Stomach (tissue), 9 donors: ENCODE measurements around the gene TCOF1. TPM values are rescaled to one million over a fixed set of nuclear protein-coding genes. Genes with fewer than 3 reads are reported as not detected.

Experiments
- DNase-seq, 2 donors: peaks; one replicate each; pipeline versions ENCODE4 v3.0.0 to v3.0.0-alpha.2; 2013 to 2019
- H3K27ac ChIP-seq, 5 donors: fragments of 200-600 bp in 4 of 5; sonication (generic) in 4 of 5; one replicate each; pipeline ENCODE4 v1.5.1; 2013 to 2019; ENCODE audit warnings: mild to moderate bottlenecking in 1 of 5, moderate library complexity in 1 of 5
- H3K27me3 ChIP-seq, 3 donors: fragments of 200-600 bp; sonication (generic); one replicate each; pipeline ENCODE4 v1.5.1; 2017 to 2019; ENCODE audit warnings: mixed run types in 1 of 3
- H3K36me3 ChIP-seq, 4 donors: fragments of 200-600 bp; sonication (generic); 1 replicate in 3 of 4; 2 replicates in 1 of 4; pipeline ENCODE4 v1.5.1; 2016 to 2019
- H3K4me1 ChIP-seq, 4 donors: fragments of 200-600 bp; sonication (generic); one replicate each; pipeline ENCODE4 v1.5.1; 2016 to 2019
- H3K4me3 ChIP-seq, 4 donors: fragments of 200-600 bp; sonication (generic) in 3 of 4; one replicate each; pipeline ENCODE4 v1.5.1; 2016 to 2019; ENCODE audit warnings: mild to moderate bottlenecking in 1 of 4
- H3K9me3 ChIP-seq, 4 donors: fragments of 200-600 bp; sonication (generic); one replicate each; pipeline ENCODE4 v1.5.1; 2016 to 2019
- EP300 ChIP-seq: sonication (generic); formaldehyde crosslinking; IDR thresholded peaks from one replicate; pipeline ENCODE4 v1.6.1; 2017; ENCODE audit warnings: antibody characterized with exemption
- POLR2A ChIP-seq, 4 donors: fragments of 450-650 bp; IDR thresholded peaks; one replicate each; pipeline ENCODE4 v1.6.1; 2016; ENCODE audit warnings: antibody characterized with exemption in 4 of 4, control low read depth in 2 of 4, mild to moderate bottlenecking in 1 of 4, moderate library complexity in 1 of 4
- POLR2AphosphoS5 ChIP-seq, 3 donors: sonication (generic); formaldehyde crosslinking; IDR thresholded peaks; one replicate each; pipeline ENCODE4 v1.6.1; 2016; ENCODE audit warnings: antibody characterized with exemption in 3 of 3
- WGBS, 5 donors: extraction: QIAGEN DNeasy Blood & Tissue Kit in 3 of 5; methylation state at CpG; one replicate each; pipeline versions ENCODE4 v1.1.5 to v1.1.7; 2013 to 2018; 5-methylcytosine and 5-hydroxymethylcytosine counted together
- intact Hi-C: fragments of 100-400 bp; cut with DNase I; formaldehyde crosslinking; loops from one replicate; pipeline ENCODE4 v1.15.1; 2023; ENCODE audit warnings: low total_unique reads
- polyA plus RNA-seq, 3 donors: library from polyadenylated mRNA; stranded (reverse); fragments of 200-250 nt; gene quantifications; one replicate each; pipeline ENCODE4 v1.2.3, GENCODE V29; 2013
- total RNA-seq, 5 donors: library from RNA; depleted of rRNA; stranded (reverse); fragments of >200 nt; gene quantifications; one replicate each; pipeline versions ENCODE4 v1.1.0 to v1.2.3, GENCODE V29; 2014 to 2016
- TF ChIP-seq, protein P1 (sequence below), 7 experiments: fragments of 450-650 bp in 4 of 7; fragments of 200-600 bp in 3 of 7; sonication (generic) in 3 of 7; IDR thresholded peaks; one replicate each; pipeline ENCODE4 v1.5.1; 2016 to 2019; ENCODE audit warnings: antibody characterized with exemption in 7 of 7, control low read depth in 2 of 7, mild to moderate bottlenecking in 1 of 7
- donor health status: healthy with polysubstance abuse.
- donor health status: Bipolar disorder and iron deficiency.
- donor health status: healthy.

Gene TCOF1
- total and polyA plus RNA-seq, 8 donors = 11.7 to 74.1 (median 27.0) TPM

DNA sequence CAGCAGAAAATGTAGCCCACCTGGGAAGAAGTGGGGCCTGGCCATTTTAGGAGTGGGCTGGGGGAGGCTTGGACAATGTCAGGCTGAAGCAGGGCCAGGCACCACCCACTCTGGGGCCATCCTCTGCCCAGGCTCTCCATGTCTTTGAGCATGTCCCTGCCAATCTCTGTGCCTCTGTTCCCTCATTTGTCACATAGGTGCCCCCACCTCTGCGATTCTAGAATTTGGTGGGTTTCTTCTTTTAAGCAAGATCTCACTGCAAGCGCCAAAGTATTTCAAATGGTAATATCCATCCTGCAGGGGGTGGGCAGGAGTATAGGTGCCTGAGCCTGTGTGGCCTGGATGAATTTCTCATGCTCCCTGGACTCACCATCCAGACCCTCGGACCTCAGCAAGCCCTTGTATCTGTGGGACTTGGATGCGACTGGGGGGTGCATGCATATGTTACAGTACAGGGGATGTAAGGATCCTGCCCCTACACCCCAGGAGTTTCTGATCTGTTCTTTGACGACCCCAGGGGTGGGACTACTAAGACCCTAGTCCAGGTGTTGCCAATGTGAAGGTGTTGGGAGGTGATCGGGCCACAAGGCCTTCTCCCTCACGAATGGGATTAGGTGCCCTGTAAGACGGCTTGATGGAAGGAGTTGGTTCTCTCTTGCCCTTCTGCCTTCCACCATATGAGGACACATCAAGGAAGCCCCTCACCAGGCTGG lies 50.9 kb downstream of the TCOF1 start:
- intact Hi-C loops = no loop called here
- H3K4me3 ChIP-seq = peak overlapping the region in 1 of 4 donors; percentile 57
- WGBS, 5 donors = 86 to 94% (median 91%) methylated on average over 8 of the region's 8 CpGs
- TF ChIP-seq, protein P1, sequence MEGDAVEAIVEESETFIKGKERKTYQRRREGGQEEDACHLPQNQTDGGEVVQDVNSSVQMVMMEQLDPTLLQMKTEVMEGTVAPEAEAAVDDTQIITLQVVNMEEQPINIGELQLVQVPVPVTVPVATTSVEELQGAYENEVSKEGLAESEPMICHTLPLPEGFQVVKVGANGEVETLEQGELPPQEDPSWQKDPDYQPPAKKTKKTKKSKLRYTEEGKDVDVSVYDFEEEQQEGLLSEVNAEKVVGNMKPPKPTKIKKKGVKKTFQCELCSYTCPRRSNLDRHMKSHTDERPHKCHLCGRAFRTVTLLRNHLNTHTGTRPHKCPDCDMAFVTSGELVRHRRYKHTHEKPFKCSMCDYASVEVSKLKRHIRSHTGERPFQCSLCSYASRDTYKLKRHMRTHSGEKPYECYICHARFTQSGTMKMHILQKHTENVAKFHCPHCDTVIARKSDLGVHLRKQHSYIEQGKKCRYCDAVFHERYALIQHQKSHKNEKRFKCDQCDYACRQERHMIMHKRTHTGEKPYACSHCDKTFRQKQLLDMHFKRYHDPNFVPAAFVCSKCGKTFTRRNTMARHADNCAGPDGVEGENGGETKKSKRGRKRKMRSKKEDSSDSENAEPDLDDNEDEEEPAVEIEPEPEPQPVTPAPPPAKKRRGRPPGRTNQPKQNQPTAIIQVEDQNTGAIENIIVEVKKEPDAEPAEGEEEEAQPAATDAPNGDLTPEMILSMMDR (IDR thresholded peaks at IDR 0.05) = no peak
- TF ChIP-seq EP300 (no peak), POLR2AphosphoS5 (IDR thresholded peaks at IDR 0.05) (no peak), POLR2A (IDR thresholded peaks at IDR 0.05) (no peak)
- H3K36me3 ChIP-seq = peaks cover 24 to 57% (median 37%) of the 10 kb centered on the region in 4 donors
- H3K27me3 ChIP-seq = no peaks in the 10 kb centered on the region
- H3K4me1 ChIP-seq = peaks cover 13 to 50% (median 36%) of the 10 kb centered on the region in 4 donors
- no peak for DNase-seq
- H3K27ac ChIP-seq = peak overlapping the region in 4 of 5 donors; percentile 83 to 96 (median 88)
- no peaks in the 10 kb centered on the region for H3K9me3 ChIP-seq

DNA sequence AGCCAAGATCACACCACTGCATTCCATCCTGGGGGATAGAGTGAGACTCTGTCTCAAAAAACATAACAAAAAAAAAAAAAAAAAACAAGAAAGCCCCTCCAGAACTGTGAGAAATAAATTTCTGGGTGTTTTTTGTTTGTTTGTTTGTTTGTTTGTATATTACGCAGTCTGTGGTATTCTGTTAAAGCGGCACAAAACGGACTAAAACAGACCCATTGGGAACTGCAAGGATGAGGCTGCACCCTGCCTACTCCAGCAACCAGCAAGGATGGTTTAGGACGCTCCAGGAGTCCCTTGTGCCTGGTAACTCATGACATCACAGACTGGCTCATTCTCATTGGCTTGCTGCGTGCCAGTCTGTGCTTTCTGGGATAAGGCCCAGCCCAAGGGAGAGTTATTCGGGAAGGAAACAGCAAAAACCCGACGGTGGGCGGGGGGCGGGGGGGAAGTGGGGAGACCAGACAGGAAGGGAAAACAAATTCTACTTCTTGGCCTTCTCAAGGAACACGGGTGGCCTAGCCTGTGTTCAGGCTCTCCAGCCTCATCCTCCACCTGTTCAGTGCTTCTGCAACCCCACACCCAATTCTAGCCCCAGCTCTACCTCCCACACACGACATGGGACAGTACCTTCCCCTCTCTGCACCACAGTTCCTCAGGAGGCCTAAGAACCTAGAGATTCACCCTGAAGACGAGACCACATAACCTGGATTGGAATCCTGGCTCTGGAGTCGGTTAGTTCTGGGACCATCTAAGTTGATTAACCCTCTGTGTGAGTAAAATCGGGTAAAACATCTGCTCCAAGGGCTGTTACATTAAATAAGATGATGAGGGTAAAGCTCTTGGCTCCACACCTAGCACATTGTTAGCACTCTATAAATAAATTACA lies 52.4 kb downstream of the TCOF1 start:
- intact Hi-C loops = no loop called here
- 5 to 11% (median 7%) methylated on average over 15 of the region's 15 CpGs for WGBS, 5 donors

DNA sequence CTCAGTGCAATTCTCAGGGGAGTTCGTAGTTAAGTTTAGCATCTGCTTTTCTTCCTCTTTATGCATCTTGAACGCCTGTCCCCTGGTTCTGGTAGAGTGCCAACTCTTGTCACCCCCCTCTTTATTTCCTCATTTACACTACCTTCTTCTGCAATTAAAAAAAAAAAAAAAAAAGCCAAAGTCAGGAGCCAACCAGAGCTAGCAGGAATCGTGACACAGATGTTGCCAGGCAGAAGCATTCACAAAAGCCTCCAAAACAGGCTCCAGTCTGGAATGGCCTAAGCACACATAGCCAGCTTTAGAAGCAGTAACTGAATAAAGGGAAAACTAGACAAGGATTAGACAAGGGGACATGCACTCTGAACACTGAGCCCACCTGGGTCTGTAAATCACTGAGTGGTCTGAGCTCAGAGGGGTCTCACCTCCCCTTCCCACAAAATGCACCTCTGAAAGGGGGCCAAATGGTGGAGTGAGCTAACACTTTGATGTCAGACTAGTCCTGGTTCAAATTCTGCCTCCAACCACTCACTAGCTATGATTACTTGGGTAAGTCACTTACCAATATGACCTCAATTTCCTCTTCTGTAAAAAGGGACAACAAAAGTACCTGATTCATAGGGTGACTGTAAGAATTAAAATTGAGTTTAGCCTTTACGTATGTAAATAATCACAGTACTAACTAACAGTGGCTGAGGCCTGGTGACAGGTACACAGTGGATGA lies 53.2 kb downstream of the TCOF1 start:
- Histone ChIP-seq H3K36me3 (peaks cover 8 to 34% (median 15%) of the 10 kb centered on the region in 4 donors), H3K4me1 (peaks cover 17 to 55% (median 36%) of the 10 kb centered on the region in 4 donors), H3K4me3 (peak overlapping the region; percentile 46 to 57 (median 52)), H3K27ac (peak overlapping the region; percentile 83 to 96 (median 86)), H3K9me3 (no peaks in the 10 kb centered on the region), H3K27me3 (no peaks in the 10 kb centered on the region)
- TF ChIP-seq POLR2A (IDR thresholded peaks at IDR 0.05) (no peak), EP300 (no peak), POLR2AphosphoS5 (IDR thresholded peaks at IDR 0.05) (peak in 2 of 3 donors; percentile 2 to 82)
- TF ChIP-seq, protein P1 (IDR thresholded peaks at IDR 0.05) = no peak
- WGBS, 5 donors = 11 to 16% (median 13%) methylated on average over 4 of the region's 4 CpGs
- intact Hi-C loops = no loop called here
- peak; percentile 79 to 95 for DNase-seq

More for the DNA sequence above, 52.4 kb downstream of the TCOF1 start:
- Histone ChIP-seq H3K4me1 (peaks cover 17 to 55% (median 38%) of the 10 kb centered on the region in 4 donors), H3K27ac (peak overlapping the region; percentile 61 to 96 (median 86)), H3K4me3 (peak overlapping the region; percentile 46 to 57 (median 52)), H3K27me3 (no peaks in the 10 kb centered on the region), H3K9me3 (no peaks in the 10 kb centered on the region), H3K36me3 (peaks cover 16 to 42% (median 23%) of the 10 kb centered on the region in 4 donors)
- TF ChIP-seq POLR2A (IDR thresholded peaks at IDR 0.05) (no peak), EP300 (no peak), POLR2AphosphoS5 (IDR thresholded peaks at IDR 0.05) (peak in 2 of 3 donors; percentile 64 to 66)
- TF ChIP-seq, protein P1 (IDR thresholded peaks at IDR 0.05) = no peak
- DNase-seq = peak; percentile 85 to 95
